ENCODE results near the gene PHF12. TPM values are rescaled to one million over a fixed set of nuclear protein-coding genes. Genes with fewer than 3 reads are reported as not detected.
"Not testable (repeated sequence)": the region's sequence is repeated elsewhere in the genome, so short reads cannot be mapped to it uniquely, and the experiment has no call there.

Gene PHF12
- total RNA-seq, 1 experiment from 2014 or later: 48.5 TPM

DNA sequence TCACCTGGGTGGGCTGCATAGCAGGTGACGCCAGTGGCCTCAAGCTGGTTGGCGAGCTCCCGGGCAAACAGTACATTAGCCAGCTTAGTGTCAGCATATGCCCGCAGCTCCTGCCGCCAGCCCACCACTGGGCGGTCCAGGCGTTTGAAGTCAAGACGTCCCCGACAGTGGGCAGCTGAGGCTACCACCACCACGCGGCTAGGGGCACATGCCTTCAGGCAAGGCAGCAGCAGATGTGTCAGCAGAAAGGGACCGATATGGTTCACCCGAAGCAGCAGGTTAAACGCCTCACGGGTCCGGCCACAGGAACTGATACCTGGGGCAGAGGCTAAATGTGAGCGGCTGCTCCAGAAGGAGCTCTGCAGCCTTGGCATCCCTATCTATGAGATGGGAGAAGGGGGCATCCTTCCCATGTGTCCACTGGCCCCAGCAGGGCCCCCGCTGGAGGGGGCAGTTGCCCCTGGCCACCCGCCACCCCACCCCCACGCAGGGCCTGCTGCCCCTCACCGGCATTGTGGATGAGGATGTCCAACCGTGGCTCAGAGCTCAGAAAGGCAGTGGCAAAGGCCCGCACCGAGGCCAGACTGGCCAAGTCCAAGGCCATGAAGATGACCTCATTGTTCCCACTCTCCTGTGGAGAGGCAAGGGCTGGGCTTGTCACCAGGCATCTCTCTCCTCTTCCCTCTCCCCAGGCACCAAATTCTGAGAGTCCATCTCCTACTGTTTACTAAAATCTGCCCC is 50.2 kb downstream of the PHF12 start:
- peaks cover 3% of the 10 kb centered on the region; the same call in 1 of the 2 replicates for H3K36me3 ChIP-seq
- peaks cover 13% of the 10 kb centered on the region; the same call in 1 of the 2 replicates for H3K4me1 ChIP-seq
- no peaks in the 10 kb centered on the region for H3K27me3 ChIP-seq
- H3K4me3 ChIP-seq: no peak overlapping the region
- H3K27ac ChIP-seq: no peak overlapping the region
- no peak for DNase-seq
- no peaks in the 10 kb centered on the region for H3K9me3 ChIP-seq (replicated peaks)

- H3K4me3 ChIP-seq: no peak overlapping the region
- peaks cover 15% of the 10 kb centered on the region; the same call in 1 of the 2 replicates for H3K4me1 ChIP-seq
- H3K27ac ChIP-seq: no peak overlapping the region
Measured at GRCh38 chr17:28899212-28899815, 52.0 kb downstream of the PHF12 start.

GRCh38 chr17:28898527-28898955 is 52.8 kb downstream of the PHF12 start:
- Histone ChIP-seq H3K27me3 (no peaks in the 10 kb centered on the region), H3K36me3 (no peaks in the 10 kb centered on the region; the same call in 1 of the 2 replicates), H3K4me1 (peaks cover 15% of the 10 kb centered on the region; the same call in 1 of the 2 replicates), H3K27ac (no peak overlapping the region), H3K4me3 (no peak overlapping the region), H3K9me3 (replicated peaks) (no peaks in the 10 kb centered on the region)
- DNase-seq: no peak

More at GRCh38 chr17:28899212-28899815, 52.0 kb downstream of the PHF12 start:
- Histone ChIP-seq H3K9me3 (replicated peaks) (no peaks in the 10 kb centered on the region), H3K27me3 (no peaks in the 10 kb centered on the region), H3K36me3 (no peaks in the 10 kb centered on the region)
- no peak for DNase-seq

DNA sequence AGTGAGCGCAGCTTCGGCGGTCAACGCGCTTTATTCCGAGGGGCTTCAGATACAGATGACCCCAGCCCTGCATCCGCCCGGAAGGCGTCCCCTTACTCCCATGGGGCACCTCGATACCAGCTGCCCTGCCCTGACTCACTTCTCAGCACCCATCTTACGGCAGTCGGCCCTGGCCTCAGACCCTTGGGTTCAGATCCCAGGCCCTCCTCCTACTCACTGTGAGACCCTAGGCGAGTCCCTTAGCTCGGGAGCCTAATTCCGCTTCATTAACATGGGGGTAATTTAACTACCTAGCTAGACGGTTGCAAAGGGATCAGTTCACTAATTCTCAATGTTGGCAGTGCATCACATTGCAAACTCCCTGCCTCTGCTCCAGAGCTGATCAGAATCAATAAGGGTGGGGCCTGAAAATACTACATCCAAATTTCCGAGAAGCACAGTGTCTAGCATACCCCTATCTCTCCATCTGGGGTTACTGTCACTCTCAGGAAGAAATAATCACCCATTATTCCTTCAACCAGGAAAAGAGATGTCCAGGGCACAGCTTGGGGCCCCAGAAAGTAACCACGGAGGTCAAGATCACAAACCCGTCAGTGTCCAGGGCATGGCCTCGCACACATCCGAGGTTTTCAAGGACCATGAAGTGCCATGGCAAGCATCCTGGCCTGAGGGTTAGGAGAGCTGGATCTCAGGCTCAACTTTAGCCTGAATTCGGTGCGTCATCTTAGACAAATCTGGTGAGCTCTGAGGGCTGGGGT is 53.4 kb downstream of the PHF12 start:
- peak; percentile 60 to 70 for DNase-seq
- Histone ChIP-seq H3K36me3 (no peaks in the 10 kb centered on the region; the same call in 1 of the 2 replicates), H3K4me3 (peak overlapping the region; percentile 71), H3K9me3 (replicated peaks) (no peaks in the 10 kb centered on the region), H3K4me1 (peaks cover 15% of the 10 kb centered on the region; the same call in 1 of the 2 replicates), H3K27ac (peak overlapping the region; percentile 26; the same call in 1 of the 2 replicates), H3K27me3 (no peaks in the 10 kb centered on the region)

GRCh38 chr17:28896884-28897768 is 54.2 kb downstream of the PHF12 start, which contains the start of gene FLOT2:
Gene FLOT2 (minus strand): TSS chr17:28897733. CDS start chr17:28897574, 159 bp downstream.
- peak; percentile 73 to 79 for DNase-seq
- Histone ChIP-seq H3K36me3 (no peaks in the 10 kb centered on the region; the same call in 1 of the 2 replicates), H3K4me3 (peak within 1 kb of the TSS; percentile 71), H3K4me1 (peaks cover 15% of the 10 kb centered on the region; the same call in 1 of the 2 replicates), H3K27me3 (no peaks in the 10 kb centered on the region), H3K27ac (peak within 1 kb of the TSS; percentile 26; the same call in 1 of the 2 replicates), H3K9me3 (replicated peaks) (no peaks in the 10 kb centered on the region)

DNA sequence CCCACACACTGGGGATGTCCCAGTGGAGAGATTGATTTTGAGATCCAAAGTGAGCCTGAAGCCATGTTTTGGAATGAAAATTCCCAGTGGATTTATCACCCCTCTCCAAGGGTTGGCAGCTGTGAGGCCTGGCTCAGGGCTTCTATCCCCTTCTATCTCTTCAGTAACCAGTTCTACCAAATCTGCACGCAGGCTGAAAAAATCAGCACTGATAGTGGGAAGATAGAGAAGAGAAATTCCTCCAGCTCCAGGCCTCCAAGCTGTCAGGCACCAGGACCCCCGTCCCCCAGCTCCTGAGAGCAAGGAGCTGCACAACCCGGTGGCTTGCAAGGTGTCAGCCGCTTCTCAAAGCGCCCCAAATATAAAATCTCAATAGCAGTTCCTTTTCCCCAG is 54.8 kb downstream of the PHF12 start:
- no peaks in the 10 kb centered on the region for H3K27me3 ChIP-seq
- H3K4me3 ChIP-seq: peak overlapping the region; percentile 71
- H3K27ac ChIP-seq: no peak overlapping the region; the same call in 1 of the 2 replicates
- H3K9me3 ChIP-seq (replicated peaks): no peaks in the 10 kb centered on the region
- H3K36me3 ChIP-seq: no peaks in the 10 kb centered on the region; the same call in 1 of the 2 replicates
- H3K4me1 ChIP-seq: peaks cover 15% of the 10 kb centered on the region; the same call in 1 of the 2 replicates
- peak in 1 of 2 experiments; percentile 63 for DNase-seq

GRCh38 chr17:28895794-28896447 is 55.4 kb downstream of the PHF12 start:
- Histone ChIP-seq H3K4me3 (peak overlapping the region; percentile 71), H3K36me3 (no peaks in the 10 kb centered on the region; the same call in 1 of the 2 replicates), H3K27ac (no peak overlapping the region), H3K9me3 (replicated peaks) (no peaks in the 10 kb centered on the region), H3K4me1 (peaks cover 15% of the 10 kb centered on the region; the same call in 1 of the 2 replicates), H3K27me3 (no peaks in the 10 kb centered on the region)
- no peak for DNase-seq

GRCh38 chr17:28893248-28894183 is 57.8 kb downstream of the PHF12 start:
- H3K27ac ChIP-seq; H3K36me3 ChIP-seq; H3K4me3 ChIP-seq; H3K27me3 ChIP-seq; DNase-seq; H3K9me3 ChIP-seq (replicated peaks): not testable (repeated sequence)
- H3K4me1 ChIP-seq: peaks cover 15% of the 10 kb centered on the region; the same call in 1 of the 2 replicates

DNA sequence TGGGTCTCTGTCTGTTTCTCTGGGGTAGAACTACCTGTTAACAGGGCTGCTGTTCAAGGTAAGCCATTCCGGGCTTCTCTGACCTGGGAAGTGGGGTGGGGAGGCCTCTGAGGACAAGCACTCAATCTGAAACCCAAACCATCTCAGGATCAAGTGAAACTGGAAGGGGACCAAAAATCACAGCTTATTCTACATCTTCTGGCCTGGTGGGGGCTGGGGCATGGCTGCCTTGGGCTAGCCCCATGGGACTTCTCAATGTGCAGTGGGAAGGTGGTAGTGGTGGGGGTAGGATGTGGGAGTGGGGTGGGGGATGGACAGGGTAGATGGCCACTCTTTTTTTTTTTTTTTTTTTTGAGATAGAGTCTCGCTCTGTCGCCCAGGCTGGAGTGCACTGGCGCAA is 59.3 kb downstream of the PHF12 start:
- H3K9me3 ChIP-seq (replicated peaks): no peaks in the 10 kb centered on the region
- H3K36me3 ChIP-seq: no peaks in the 10 kb centered on the region; the same call in 1 of the 2 replicates
- no peak overlapping the region for H3K27ac ChIP-seq
- H3K4me1 ChIP-seq: peaks cover 8% of the 10 kb centered on the region; the same call in 1 of the 2 replicates
- DNase-seq: no peak
- H3K27me3 ChIP-seq: no peaks in the 10 kb centered on the region
- H3K4me3 ChIP-seq: no peak overlapping the region

GRCh38 chr17:28891201-28891600 is 60.1 kb downstream of the PHF12 start:
- Histone ChIP-seq H3K4me3 (no peak overlapping the region), H3K4me1 (peaks cover 3% of the 10 kb centered on the region; the same call in 1 of the 2 replicates), H3K27me3 (no peaks in the 10 kb centered on the region), H3K27ac (no peak overlapping the region), H3K36me3 (no peaks in the 10 kb centered on the region; the same call in 1 of the 2 replicates), H3K9me3 (replicated peaks) (no peaks in the 10 kb centered on the region)
- DNase-seq: no peak

DNA sequence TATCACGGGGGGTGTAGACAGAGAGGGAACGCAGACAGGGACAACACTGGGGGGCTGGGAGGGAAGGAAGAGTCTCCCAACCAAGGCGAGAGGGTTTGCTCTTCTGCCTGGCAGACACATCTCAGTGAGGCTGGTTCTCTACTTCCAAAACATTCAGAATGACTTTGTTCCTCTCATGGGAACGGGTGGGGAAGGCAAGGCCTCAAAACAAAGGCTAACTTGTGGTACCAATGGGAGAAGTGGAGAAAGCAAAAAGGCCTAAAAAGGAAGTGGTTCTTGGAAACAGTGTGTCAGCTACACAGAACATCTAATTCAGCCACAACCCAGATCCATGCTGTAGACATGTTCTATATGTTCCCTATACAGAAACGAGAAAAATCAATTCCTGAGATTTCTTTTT is 61.3 kb downstream of the PHF12 start:
- Histone ChIP-seq H3K9me3 (replicated peaks) (no peaks in the 10 kb centered on the region), H3K27ac (no peak overlapping the region), H3K4me1 (no peaks in the 10 kb centered on the region), H3K4me3 (no peak overlapping the region), H3K36me3 (no peaks in the 10 kb centered on the region; the same call in 1 of the 2 replicates), H3K27me3 (no peaks in the 10 kb centered on the region)
- no peak for DNase-seq

GRCh38 chr17:28888832-28889231 is 62.5 kb downstream of the PHF12 start:
- no peaks in the 10 kb centered on the region for H3K4me1 ChIP-seq
- no peaks in the 10 kb centered on the region for H3K9me3 ChIP-seq (replicated peaks)
- DNase-seq: no peak
- H3K27ac ChIP-seq: no peak overlapping the region
- no peak overlapping the region for H3K4me3 ChIP-seq
- no peaks in the 10 kb centered on the region for H3K27me3 ChIP-seq
- H3K36me3 ChIP-seq: no peaks in the 10 kb centered on the region; the same call in 1 of the 2 replicates
